H1 (cell line): ENCODE results near the gene GUF1. TPM values are rescaled to one million over a fixed set of nuclear protein-coding genes. Genes with fewer than 3 reads are reported as not detected.

Experiments
- CTCF ChIA-PET: fragments of 300-600 bp; sonication (Branson Sonifier 250); formaldehyde crosslinking; loops from one replicate; lab custom pipeline; 2021; ENCODE audit not compliant: partially characterized antibody; lab: Charles Lee
- POLR2A ChIA-PET: fragments of 300-600 bp; sonication (Branson Sonifier 250); formaldehyde crosslinking; loops from one replicate; lab custom pipeline; 2021; ENCODE audit warnings: inconsistent platforms; ENCODE audit not compliant: partially characterized antibody; lab: Charles Lee
- DNase-seq, 2 experiments: peaks; one replicate each; pipeline versions ENCODE4 v3.0.0 to v3.0.0-alpha.2; 2010 to 2022; ENCODE audit warnings: low spot score in 2 of 2, low read depth in 1 of 2, mixed read lengths in 1 of 2
- FAIRE-seq: peaks from 2 replicates; lab custom pipeline; 2011; peaks lifted over from hg19 to GRCh38; lab: Jason Lieb, UNC
- H2AFZ ChIP-seq: 2 replicates; pipeline ENCODE4 v1.8.1; 2012; ENCODE audit warnings: low read length, inconsistent platforms
- H2AK5ac ChIP-seq: 2 replicates; pipeline ENCODE4 v1.6.1; 2013; ENCODE audit warnings: low read depth, low read length
- H2BK120ac ChIP-seq: replicated peaks from 2 replicates; pipeline ENCODE3; 2013; ENCODE audit warnings: low read depth, low read length, inconsistent platforms
- H2BK12ac ChIP-seq: 2 replicates; pipeline ENCODE4 v1.6.1; 2013; ENCODE audit warnings: low read depth, low read length
- H2BK15ac ChIP-seq: 2 replicates; pipeline ENCODE4 v1.6.1; 2013; ENCODE audit warnings: low read length
- H2BK20ac ChIP-seq: 2 replicates; pipeline ENCODE4 v1.6.1; 2013; ENCODE audit warnings: low read length
- H2BK5ac ChIP-seq: 2 replicates; pipeline ENCODE4 v1.6.1; 2013; ENCODE audit warnings: low read depth, low read length
- H3K14ac ChIP-seq: 2 replicates; pipeline ENCODE4 v1.6.1; 2013; ENCODE audit warnings: inconsistent platforms; ENCODE audit not compliant: insufficient read length
- H3K18ac ChIP-seq: 2 replicates; pipeline ENCODE4 v1.6.1; 2013; ENCODE audit warnings: low read length; ENCODE audit errors: extremely low read depth
- H3K23ac ChIP-seq: 2 replicates; pipeline ENCODE4 v1.6.1; 2013; ENCODE audit warnings: inconsistent platforms; ENCODE audit not compliant: insufficient read length
- H3K23me2 ChIP-seq: 2 replicates; pipeline ENCODE4 v1.6.1; 2013; ENCODE audit warnings: low read depth, low read length
- H3K27ac ChIP-seq: 2 replicates; pipeline ENCODE4 v1.6.1; 2011; ENCODE audit warnings: low read depth, low read length, inconsistent platforms
- H3K27me3 ChIP-seq, 4 experiments: replicated peaks in 1 of 4; 1 replicate in 1 of 4; 2 replicates in 3 of 4; pipeline versions ENCODE4 v1.6.1 to v1.8.1; 2011 to 2013; ENCODE audit warnings: low read length in 3 of 4, mild to moderate bottlenecking in 3 of 4, inconsistent platforms in 2 of 4, mixed read lengths in 2 of 4, moderate library complexity in 1 of 4; ENCODE audit not compliant: control insufficient read depth in 3 of 4, insufficient read depth in 3 of 4; ENCODE audit errors: extremely low read depth in 1 of 4
- H3K36me3 ChIP-seq, 4 experiments: 2 replicates each; pipeline versions ENCODE4 v1.6.1 to v1.8.1; 2011 to 2013; ENCODE audit warnings: mild to moderate bottlenecking in 4 of 4, low read length in 3 of 4, moderate library complexity in 2 of 4, control low read depth in 1 of 4, inconsistent platforms in 1 of 4; ENCODE audit not compliant: insufficient read depth in 4 of 4, control insufficient read depth in 2 of 4
- H3K4ac ChIP-seq: replicated peaks from 2 replicates; pipeline ENCODE3; 2013; ENCODE audit warnings: low read length, low read depth, mixed read lengths, inconsistent platforms; ENCODE audit not compliant: insufficient read length
- H3K4me1 ChIP-seq, 4 experiments: replicated peaks in 1 of 4; 1 replicate in 1 of 4; 2 replicates in 3 of 4; pipeline versions ENCODE4 v1.6.1 to v1.8.1; 2011 to 2013; ENCODE audit warnings: low read length in 3 of 4, inconsistent platforms in 2 of 4, mixed read lengths in 1 of 4; ENCODE audit not compliant: insufficient read depth in 4 of 4, control insufficient read depth in 3 of 4
- H3K4me2 ChIP-seq, 2 experiments: 2 replicates each; pipeline versions ENCODE4 v1.6.1 to v1.8.1; 2011 to 2013; ENCODE audit warnings: low read depth in 2 of 2, low read length in 2 of 2, control low read depth in 1 of 2, inconsistent platforms in 1 of 2, mild to moderate bottlenecking in 1 of 2; ENCODE audit not compliant: insufficient read depth in 1 of 2
- H3K4me3 ChIP-seq, 4 experiments: fragments of 200-600, 300-600 bp in 1 of 4; sonication (generic), shearing (Covaris generic), sonication (Bioruptor Twin) in 1 of 4; 2 replicates each; pipeline versions ENCODE4 v1.5.1 to v1.8.1; 2011 to 2016; ENCODE audit warnings: low read length in 4 of 4, low read depth in 3 of 4, control low read depth in 2 of 4, inconsistent platforms in 2 of 4, mild to moderate bottlenecking in 2 of 4, mixed read lengths in 1 of 4, moderate library complexity in 1 of 4; ENCODE audit not compliant: insufficient read depth in 2 of 4; ENCODE audit errors: extremely low read depth in 1 of 4
- H3K56ac ChIP-seq: replicated peaks from 2 replicates; pipeline ENCODE3; 2013; ENCODE audit warnings: low read depth, mild to moderate bottlenecking, mixed read lengths, low read length, inconsistent platforms; ENCODE audit not compliant: insufficient read length
- H3K79me1 ChIP-seq: 2 replicates; pipeline ENCODE4 v1.6.1; 2013; ENCODE audit warnings: low read depth, low read length, control low read depth
- H3K79me2 ChIP-seq, 2 experiments: 2 replicates each; pipeline versions ENCODE4 v1.6.1 to v1.8.1; 2012 to 2013; ENCODE audit warnings: low read length in 2 of 2, mild to moderate bottlenecking in 2 of 2, inconsistent platforms in 1 of 2; ENCODE audit not compliant: insufficient read depth in 2 of 2, control insufficient read depth in 1 of 2
- H3K9ac ChIP-seq, 4 experiments: replicated peaks in 1 of 4; 1 replicate in 1 of 4; 2 replicates in 3 of 4; pipeline versions ENCODE4 v1.6.1 to v1.8.1; 2011 to 2013; ENCODE audit warnings: low read depth in 3 of 4, low read length in 3 of 4, control low read depth in 2 of 4, mild to moderate bottlenecking in 2 of 4, moderate library complexity in 2 of 4, inconsistent platforms in 1 of 4; ENCODE audit errors: extremely low read depth in 1 of 4
- H3K9me3 ChIP-seq, 2 experiments: 2 replicates each; pipeline versions ENCODE4 v1.6.1 to v1.8.1; 2012 to 2013; ENCODE audit warnings: mild to moderate bottlenecking in 2 of 2, moderate library complexity in 2 of 2, control low read depth in 1 of 2, inconsistent platforms in 1 of 2, low read depth in 1 of 2, low read length in 1 of 2, mixed read lengths in 1 of 2; ENCODE audit not compliant: insufficient read depth in 2 of 2
- H4K20me1 ChIP-seq, 2 experiments: replicated peaks in 1 of 2; 2 replicates each; pipeline versions ENCODE3 to v1.8.1; 2011 to 2013; ENCODE audit warnings: inconsistent platforms in 2 of 2, low read length in 2 of 2, mild to moderate bottlenecking in 1 of 2; ENCODE audit not compliant: insufficient read depth in 2 of 2, control insufficient read depth in 1 of 2
- H4K5ac ChIP-seq: 2 replicates; pipeline ENCODE4 v1.6.1; 2013; ENCODE audit warnings: low read length, low read depth, mixed read lengths, inconsistent platforms; ENCODE audit not compliant: insufficient read length
- H4K8ac ChIP-seq: 2 replicates; pipeline ENCODE4 v1.8.0; 2013; ENCODE audit warnings: mild to moderate bottlenecking, moderate library complexity, low read length, inconsistent platforms; ENCODE audit not compliant: insufficient read depth; ENCODE audit errors: extremely low read depth
- H4K91ac ChIP-seq: replicated peaks from 2 replicates; pipeline ENCODE3; 2013; ENCODE audit warnings: low read length, mixed read lengths, inconsistent platforms; ENCODE audit not compliant: insufficient read length
- ASH2L ChIP-seq: fragments of 200-600, 300-600 bp; sonication (generic); IDR thresholded peaks from one replicate; pipeline ENCODE4 v1.7.1; 2017; ENCODE audit warnings: low read length
- BCL11A ChIP-seq, 2 experiments: IDR thresholded peaks; one replicate each; pipeline ENCODE4 v1.6.1; 2011; ENCODE audit warnings: low read depth in 2 of 2, low read length in 2 of 2, mild to moderate bottlenecking in 2 of 2
- CBX8 ChIP-seq: fragments of 300-800, 300-1000 bp; sonication (generic); IDR thresholded peaks from 2 replicates; pipeline ENCODE4 v1.7.1; 2016; ENCODE audit warnings: low read depth, low read length, borderline replicate concordance
- CHD2 ChIP-seq: IDR thresholded peaks from 2 replicates; pipeline ENCODE4 v1.6.1; 2012; ENCODE audit warnings: low read length, improper control_type of control experiment
- CTBP2 ChIP-seq: IDR thresholded peaks from 2 replicates; pipeline ENCODE4 v1.7.0; 2011; ENCODE audit warnings: borderline replicate concordance, mild to moderate bottlenecking, moderate library complexity, mixed read lengths, low read length; ENCODE audit not compliant: insufficient read depth, insufficient read length
- EP300 ChIP-seq, 2 experiments: IDR thresholded peaks; 1 replicate in 1 of 2; 2 replicates in 1 of 2; pipeline ENCODE4 v1.6.1; 2011 to 2012; ENCODE audit warnings: low read depth in 2 of 2, low read length in 2 of 2, mild to moderate bottlenecking in 2 of 2, borderline replicate concordance in 1 of 2, inconsistent platforms in 1 of 2, moderate library complexity in 1 of 2
- JUN ChIP-seq: IDR thresholded peaks from 2 replicates; pipeline ENCODE4 v1.6.1; 2011; ENCODE audit warnings: low read depth, mild to moderate bottlenecking, improper control_type of control experiment, low read length
- PHF8 ChIP-seq: fragments of 200-600 bp; sonication (generic); conservative IDR thresholded peaks from 2 replicates; pipeline ENCODE4 v1.7.1; 2012; ENCODE audit warnings: low read depth, mild to moderate bottlenecking, inconsistent platforms, low read length, moderate library complexity
- RAD21 ChIP-seq, 2 experiments: IDR thresholded peaks in 1 of 2; conservative IDR thresholded peaks in 1 of 2; 2 replicates each; pipeline ENCODE4 v1.6.1; 2011; ENCODE audit warnings: low read depth in 2 of 2, low read length in 2 of 2, improper control_type of control experiment in 1 of 2, inconsistent platforms in 1 of 2, mild to moderate bottlenecking in 1 of 2, moderate library complexity in 1 of 2
- SIX5 ChIP-seq: IDR thresholded peaks from 2 replicates; pipeline ENCODE4 v1.6.1; 2011; ENCODE audit warnings: mild to moderate bottlenecking, low read depth, low read length
- TAF7 ChIP-seq: optimal IDR thresholded peaks from 2 replicates; pipeline ENCODE3; 2011; ENCODE audit warnings: low read depth, mild to moderate bottlenecking, inconsistent platforms, low read length, moderate library complexity, borderline replicate concordance
- TBP ChIP-seq: IDR thresholded peaks from 2 replicates; pipeline ENCODE4 v1.6.1; 2011; ENCODE audit warnings: low read depth, low read length, improper control_type of control experiment
- ZNF274 ChIP-seq: IDR thresholded peaks from 2 replicates; pipeline ENCODE4 v1.7.0; 2012; ENCODE audit warnings: low read length, borderline replicate concordance; ENCODE audit errors: extremely low read depth
- WGBS, 2 experiments: shearing (Covaris generic) in 1 of 2; methylation state at CpG; one replicate each; pipeline versions ENCODE4 v1.1.6 to v1.1.7; 2013 to 2015; ENCODE audit warnings: low lambda C conversion rate in 2 of 2, mixed read lengths in 2 of 2, inconsistent platforms in 1 of 2, low coverage in 1 of 2, missing lambda C conversion rate in 1 of 2; ENCODE audit not compliant: insufficient replicate concordance in 2 of 2, insufficient coverage in 1 of 2, insufficient read length in 1 of 2; ENCODE audit errors: extremely low coverage in 1 of 2, missing lambda C conversion rate in 1 of 2; 5-methylcytosine and 5-hydroxymethylcytosine counted together
- polyA plus RNA-seq, 7 experiments: library from polyadenylated mRNA; depleted of rRNA in 3 of 7; stranded (reverse) in 5 of 7; unstranded in 2 of 7; fragments of >200 nt in 5 of 7; fragments of 200-250 nt in 2 of 7; gene quantifications; 1 replicate in 5 of 7; 2 replicates in 1 of 7; 4 replicates in 1 of 7; pipeline versions ENCODE4 v1.2.1 to v1.2.3, GENCODE V29; 2011 to 2013; ENCODE audit warnings: missing spikeins in 2 of 7, mixed read lengths in 2 of 7
- total RNA-seq: library from RNA; stranded (reverse); fragmentation: NEBNext Ultra II Directional; extraction: Animal tissue kit (Norgen Biotek cat#: 25700); gene quantifications from 2 replicates; pipeline ENCODE4 v1.2.1, GENCODE V29; 2021

GUF1 gene
- total and polyA plus RNA-seq, 2 of the 8 experiments (the other 6 are each of a cell fraction or from before 2014, with no cell fraction given), result 14.8 to 30.6 TPM

DNA sequence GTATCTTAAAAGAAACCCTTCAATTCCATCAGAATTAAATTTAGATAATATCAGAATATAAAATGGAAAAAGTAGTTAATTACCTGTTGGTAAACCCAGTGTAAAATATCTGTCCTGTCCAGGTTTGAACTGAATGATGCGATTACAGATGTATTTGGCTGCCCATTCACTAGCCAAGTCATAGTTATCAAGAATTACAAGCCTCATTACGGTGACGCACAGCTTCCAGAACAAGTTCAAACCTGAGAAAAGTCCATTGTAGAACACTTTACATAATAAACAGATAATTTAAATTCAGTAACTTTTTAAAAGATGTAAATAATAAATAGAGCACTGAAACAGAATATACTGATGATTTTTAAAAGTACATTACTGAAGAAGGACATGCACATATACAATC lies 43.8 kb downstream of the GUF1 start:
- Histone ChIP-seq H3K18ac (no peak overlapping the region), H3K79me2 (peaks cover 0 to 60% of the 10 kb centered on the region in 2 experiments; a peak in 3 of 4 replicates), H4K20me1 (peaks cover 0 to 1% of the 10 kb centered on the region in 2 experiments), H3K9me3 (no peaks in the 10 kb centered on the region), H3K23me2 (peaks cover 7% of the 10 kb centered on the region), H3K56ac (no peak overlapping the region), H2BK20ac (no peak overlapping the region), H3K9ac (no peak overlapping the region), H4K91ac (no peak overlapping the region), H2AFZ (no peak overlapping the region), H2BK12ac (no peak overlapping the region), H3K27me3 (peaks cover 0 to 3% (median 2%) of the 10 kb centered on the region in 4 experiments; a peak in 4 of 7 replicates), H2BK5ac (no peak overlapping the region), H2BK15ac (no peak overlapping the region), H3K14ac (no peak overlapping the region), H2AK5ac (no peak overlapping the region), H3K36me3 (no peaks in the 10 kb centered on the region), H3K4me3 (no peak overlapping the region), H3K79me1 (no peaks in the 10 kb centered on the region), H4K8ac (no peak overlapping the region), H3K4me1 (peaks cover 0 to 6% (median 1%) of the 10 kb centered on the region in 4 experiments; a peak in 4 of 7 replicates), H3K23ac (no peak overlapping the region), H4K5ac (no peak overlapping the region), H3K4me2 (no peak overlapping the region), H3K27ac (no peak overlapping the region), H3K4ac (no peak overlapping the region), H2BK120ac (no peak overlapping the region)
- DNase-seq (no peak), FAIRE-seq (no peak)
- ChIA-PET CTCF (no interaction called here), POLR2A (no interaction called here)
- 96% methylated on average over 3 of the region's 3 CpGs; no CpG with 5 or more reads in 1 of the 2 experiments for WGBS, 2 experiments
- TF ChIP-seq TAF7 (no peak), CHD2 (no peak), ASH2L (no peak), PHF8 (no peak), ZNF274 (no peak), JUN (no peak), CBX8 (no peak), CTBP2 (no peak), RAD21 (IDR thresholded peaks at IDR 0.05 in 1 of 2, conservative IDR thresholded peaks at IDR 0.05 in 1 of 2; ENCODE audit: low read depth in 2 of 2, low read length in 2 of 2) (no peak), BCL11A (IDR thresholded peaks at IDR 0.05; ENCODE audit: low read depth in 2 of 2, low read length in 2 of 2) (no peak), SIX5 (no peak), TBP (no peak), EP300 (IDR thresholded peaks at IDR 0.05; ENCODE audit: borderline replicate concordance in 1 of 2, low read depth in 2 of 2, low read length in 2 of 2) (no peak)
